ENCODE measurements around the gene GIMAP4. TPM values are rescaled to one million over a fixed set of nuclear protein-coding genes. Genes with fewer than 3 reads are reported as not detected.
"Not testable (repeated sequence)": the region's sequence is repeated elsewhere in the genome, so short reads cannot be mapped to it uniquely, and the experiment has no call there.

Gene GIMAP4
- not detected in 2 replicates for total RNA-seq (2021)
- Bru-seq, nascent RNA = not detected
- BruChase-seq, experiment 1, labeled RNA remaining after a 2-hour chase = not detected
- BruChase-seq, experiment 2, labeled RNA remaining after a 6-hour chase = not detected
- long read RNA-seq = 0 reads

- peaks cover 65% of the 10 kb centered on the region for H3K27me3 ChIP-seq (ENCODE audit: insufficient read depth, low read depth)
- intact Hi-C loops (cut with micrococcal nuclease; ENCODE audit: unreplicated experiment) = no loop called here
- no peak within 1 kb of the TSS for H3K27ac ChIP-seq
- BruUV-seq (replicated peaks) = no TSS peak
- TF ChIP-seq EZH2 (IDR thresholded peaks at IDR 0.05; ENCODE audit: low read depth) (no peak), CTCF (conservative IDR thresholded peaks at IDR 0.05) (no peak)
- CTCF ChIA-PET = no interaction called here
- DNase-seq = no peak
- H3K9me2 ChIP-seq (ENCODE audit: insufficient read depth) = no peaks in the 10 kb centered on the region
- POLR2A ChIA-PET (ENCODE audit: unreplicated experiment) = no interaction called here
- H3K4me2 ChIP-seq = no peak within 1 kb of the TSS
- no peak within 1 kb of the TSS for H2AFZ ChIP-seq
- no peaks in the 10 kb centered on the region for H3K9me3 ChIP-seq (ENCODE audit: insufficient read depth, low read depth)
- no peak within 1 kb of the TSS for H3K4me3 ChIP-seq
- no peaks in the 10 kb centered on the region for H3K4me1 ChIP-seq (replicated peaks; ENCODE audit: insufficient read depth)
- H3K79me2 ChIP-seq (ENCODE audit: low read depth) = no peaks in the 10 kb centered on the region
- no peaks in the 10 kb centered on the region for H4K20me1 ChIP-seq (ENCODE audit: insufficient read depth)
- H3K36me3 ChIP-seq (ENCODE audit: low read depth) = no peaks in the 10 kb centered on the region
- no peaks in the 10 kb centered on the region for H3F3A ChIP-seq (ENCODE audit: insufficient read depth, low read depth)
Observed at GRCh38 chr7:150567169-150567568, at the start of gene GIMAP4. Gene GIMAP4, plus strand, starts transcription at chr7:150567390. Its CDS starts 2,512 bp downstream, at chr7:150569902.

- no peaks in the 10 kb centered on the region for H3K9me3 ChIP-seq (ENCODE audit: insufficient read depth, low read depth)
- no peak for DNase-seq
- H3F3A ChIP-seq (ENCODE audit: insufficient read depth, low read depth) = no peaks in the 10 kb centered on the region
- H3K36me3 ChIP-seq (ENCODE audit: low read depth) = no peaks in the 10 kb centered on the region
- peaks cover 78% of the 10 kb centered on the region for H3K27me3 ChIP-seq (ENCODE audit: insufficient read depth, low read depth)
- H3K4me3 ChIP-seq = no peak overlapping the region
- no peaks in the 10 kb centered on the region for H3K79me2 ChIP-seq (ENCODE audit: low read depth)
- ChIA-PET POLR2A (ENCODE audit: unreplicated experiment) (no interaction called here), CTCF (no interaction called here)
- intact Hi-C loops (cut with micrococcal nuclease; ENCODE audit: unreplicated experiment) = no loop called here
- no peaks in the 10 kb centered on the region for H3K9me2 ChIP-seq (ENCODE audit: insufficient read depth)
- no peaks in the 10 kb centered on the region for H4K20me1 ChIP-seq (ENCODE audit: insufficient read depth)
- H3K4me2 ChIP-seq = no peak overlapping the region
- no peaks in the 10 kb centered on the region for H3K4me1 ChIP-seq (replicated peaks; ENCODE audit: insufficient read depth)
- no TSS peak for BruUV-seq (replicated peaks)
- TF ChIP-seq CTCF (conservative IDR thresholded peaks at IDR 0.05) = no peak
- no peak for TF ChIP-seq EZH2 (IDR thresholded peaks at IDR 0.05; ENCODE audit: low read depth)
- no peak overlapping the region for H2AFZ ChIP-seq
- H3K27ac ChIP-seq = no peak overlapping the region
Observed at GRCh38 chr7:150519310-150519709, 47.9 kb upstream of the GIMAP4 start.

GRCh38 chr7:150520145-150520544 is 47.0 kb upstream of the GIMAP4 start:
- POLR2A ChIA-PET (ENCODE audit: unreplicated experiment) = no interaction called here
- H3K4me1 ChIP-seq (replicated peaks; ENCODE audit: insufficient read depth) = no peaks in the 10 kb centered on the region
- H3K79me2 ChIP-seq (ENCODE audit: low read depth) = no peaks in the 10 kb centered on the region
- peaks cover 76% of the 10 kb centered on the region for H3K27me3 ChIP-seq (ENCODE audit: insufficient read depth, low read depth)
- CTCF ChIA-PET = no interaction called here
- TF ChIP-seq CTCF (conservative IDR thresholded peaks at IDR 0.05) (no peak), EZH2 (IDR thresholded peaks at IDR 0.05; ENCODE audit: low read depth) (no peak)
- H3K4me2 ChIP-seq = no peak overlapping the region
- H2AFZ ChIP-seq = no peak overlapping the region
- H3K9me2 ChIP-seq (ENCODE audit: insufficient read depth) = no peaks in the 10 kb centered on the region
- no peak overlapping the region for H3K27ac ChIP-seq
- no peaks in the 10 kb centered on the region for H3F3A ChIP-seq (ENCODE audit: insufficient read depth, low read depth)
- no TSS peak for BruUV-seq (replicated peaks)
- no peak overlapping the region for H3K4me3 ChIP-seq
- H3K9me3 ChIP-seq (ENCODE audit: insufficient read depth, low read depth) = no peaks in the 10 kb centered on the region
- intact Hi-C loops (cut with micrococcal nuclease; ENCODE audit: unreplicated experiment) = no loop called here
- no peaks in the 10 kb centered on the region for H3K36me3 ChIP-seq (ENCODE audit: low read depth)
- H4K20me1 ChIP-seq (ENCODE audit: insufficient read depth) = no peaks in the 10 kb centered on the region
- no peak for DNase-seq

- DNase-seq = not testable (repeated sequence)
Observed at GRCh38 chr7:150522931-150523330, 44.3 kb upstream of the GIMAP4 start.

More at GRCh38 chr7:150522931-150523330, 44.3 kb upstream of the GIMAP4 start:
- H3K9me3 ChIP-seq (ENCODE audit: insufficient read depth, low read depth); H3K4me2 ChIP-seq; H3K79me2 ChIP-seq (ENCODE audit: low read depth); BruUV-seq (replicated peaks); H3F3A ChIP-seq (ENCODE audit: insufficient read depth, low read depth); POLR2A ChIA-PET (ENCODE audit: unreplicated experiment); CTCF ChIA-PET; H2AFZ ChIP-seq; H3K36me3 ChIP-seq (ENCODE audit: low read depth); H3K27ac ChIP-seq; H3K9me2 ChIP-seq (ENCODE audit: insufficient read depth); H3K4me3 ChIP-seq; intact Hi-C loops (cut with micrococcal nuclease; ENCODE audit: unreplicated experiment); H4K20me1 ChIP-seq (ENCODE audit: insufficient read depth); H3K4me1 ChIP-seq (replicated peaks; ENCODE audit: insufficient read depth): not testable (repeated sequence)
- H3K27me3 ChIP-seq (ENCODE audit: insufficient read depth, low read depth) = peaks cover 56% of the 10 kb centered on the region
